Upper lobe of right lung (tissue), 1 donor: Measurements from ENCODE around the gene TRDN. TPM values are rescaled to one million over a fixed set of nuclear protein-coding genes. Genes with fewer than 3 reads are reported as not detected.
"Not testable (repeated sequence)": the region's sequence is repeated elsewhere in the genome, so short reads cannot be mapped to it uniquely, and the experiment has no call there.

Experiments
- ATAC-seq: fragments of 200-7000 bp; cut with Tn5 transposase; one replicate; pipeline ENCODE4 v1.9.1; 2020; ENCODE audit warnings: mild to moderate bottlenecking, moderate library complexity
- DNase-seq: peaks from one replicate; pipeline ENCODE4 v3.0.0-alpha.2; 2020
- H3K27ac ChIP-seq: fragments of 200-600 bp; one replicate; pipeline ENCODE4 v1.8.0; 2022
- H3K27me3 ChIP-seq: fragments of 200-600 bp; one replicate; pipeline ENCODE4 v1.8.0; 2022; ENCODE audit warnings: mild to moderate bottlenecking
- H3K36me3 ChIP-seq: fragments of 200-600 bp; one replicate; pipeline ENCODE4 v1.8.0; 2022
- H3K4me1 ChIP-seq: fragments of 200-600 bp; one replicate; pipeline ENCODE4 v1.8.0; 2022
- H3K4me3 ChIP-seq: fragments of 200-600 bp; one replicate; pipeline ENCODE4 v1.8.0; 2022; ENCODE audit warnings: mild to moderate bottlenecking
- H3K9me3 ChIP-seq: fragments of 200-600 bp; one replicate; pipeline ENCODE4 v1.8.0; 2022
- intact Hi-C: fragments of 100-400 bp; cut with DNase I; formaldehyde crosslinking; loops from one replicate; pipeline ENCODE4 v1.11.0; 2022
- total RNA-seq: library from RNA; stranded (reverse); fragmentation: NEBNext Ultra II Directional; extraction: Animal tissue kit (Norgen Biotek cat#: 25700); gene quantifications from one replicate; pipeline ENCODE4 v1.2.1, GENCODE V29; 2021
- TF ChIP-seq, protein P1 (sequence below): fragments of 200-600 bp; IDR thresholded peaks from one replicate; pipeline ENCODE4 v1.8.0; 2022; ENCODE audit warnings: antibody characterized with exemption
- donor health status: DM: no; HTN: yes; CAD: no; lungs with severe emphysema.

The TRDN gene
- total RNA-seq, 1 donor from 2014 or later: not detected

GRCh38 chr6:123503619-123504018 lies 133.1 kb downstream of the TRDN start:
- TF ChIP-seq, protein P1, sequence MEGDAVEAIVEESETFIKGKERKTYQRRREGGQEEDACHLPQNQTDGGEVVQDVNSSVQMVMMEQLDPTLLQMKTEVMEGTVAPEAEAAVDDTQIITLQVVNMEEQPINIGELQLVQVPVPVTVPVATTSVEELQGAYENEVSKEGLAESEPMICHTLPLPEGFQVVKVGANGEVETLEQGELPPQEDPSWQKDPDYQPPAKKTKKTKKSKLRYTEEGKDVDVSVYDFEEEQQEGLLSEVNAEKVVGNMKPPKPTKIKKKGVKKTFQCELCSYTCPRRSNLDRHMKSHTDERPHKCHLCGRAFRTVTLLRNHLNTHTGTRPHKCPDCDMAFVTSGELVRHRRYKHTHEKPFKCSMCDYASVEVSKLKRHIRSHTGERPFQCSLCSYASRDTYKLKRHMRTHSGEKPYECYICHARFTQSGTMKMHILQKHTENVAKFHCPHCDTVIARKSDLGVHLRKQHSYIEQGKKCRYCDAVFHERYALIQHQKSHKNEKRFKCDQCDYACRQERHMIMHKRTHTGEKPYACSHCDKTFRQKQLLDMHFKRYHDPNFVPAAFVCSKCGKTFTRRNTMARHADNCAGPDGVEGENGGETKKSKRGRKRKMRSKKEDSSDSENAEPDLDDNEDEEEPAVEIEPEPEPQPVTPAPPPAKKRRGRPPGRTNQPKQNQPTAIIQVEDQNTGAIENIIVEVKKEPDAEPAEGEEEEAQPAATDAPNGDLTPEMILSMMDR: no peak
- no peaks in the 10 kb centered on the region for H3K27me3 ChIP-seq
- H3K27ac ChIP-seq: no peak overlapping the region
- H3K36me3 ChIP-seq: no peaks in the 10 kb centered on the region
- ATAC-seq (no peak), DNase-seq (no peak)
- intact Hi-C loops: no loop called here
- H3K9me3 ChIP-seq: no peaks in the 10 kb centered on the region
- no peak overlapping the region for H3K4me3 ChIP-seq
- no peaks in the 10 kb centered on the region for H3K4me1 ChIP-seq

DNA sequence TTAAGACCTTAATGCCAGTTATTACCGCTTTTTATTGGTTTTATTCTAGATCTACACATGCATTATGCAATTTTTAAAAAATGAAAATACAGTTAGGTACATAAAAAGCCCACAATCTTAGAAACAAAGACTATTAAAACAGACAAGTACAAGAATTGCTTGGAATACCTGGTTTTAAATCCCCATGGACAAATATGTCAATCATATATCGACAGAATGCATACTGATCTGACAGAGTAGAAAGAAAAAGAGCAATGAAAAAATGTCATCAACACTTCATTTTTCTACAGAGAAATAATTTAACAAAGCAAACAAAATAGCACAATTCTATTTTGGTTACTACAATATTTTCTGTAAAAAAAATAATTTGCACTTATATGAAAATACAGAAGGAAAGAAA lies 139.7 kb downstream of the TRDN start:
- Histone ChIP-seq H3K4me3 (no peak overlapping the region), H3K27me3 (no peaks in the 10 kb centered on the region), H3K36me3 (no peaks in the 10 kb centered on the region), H3K4me1 (no peaks in the 10 kb centered on the region), H3K27ac (no peak overlapping the region), H3K9me3 (no peaks in the 10 kb centered on the region)
- TF ChIP-seq, protein P1: no peak
- no peak for ATAC-seq
- no peak for DNase-seq
- intact Hi-C loops: no loop called here

DNA sequence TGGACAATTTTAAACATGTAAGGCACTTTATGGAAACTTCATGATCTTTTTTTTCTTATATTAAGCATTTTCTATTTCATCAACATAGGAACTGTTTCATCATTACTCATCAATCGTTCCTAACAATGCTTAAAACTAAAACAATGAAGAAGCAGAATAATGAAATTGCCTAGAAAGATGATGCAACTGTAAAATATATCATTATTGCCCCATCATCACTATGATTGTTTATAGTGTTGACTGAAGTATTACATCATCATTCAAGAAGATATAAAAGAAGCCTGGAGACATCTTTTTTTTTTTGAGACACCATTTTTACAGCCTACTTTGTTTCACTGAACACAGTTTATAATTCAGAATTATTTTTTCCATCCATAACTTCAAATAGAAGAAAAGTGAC lies 147.2 kb downstream of the TRDN start:
- Histone ChIP-seq H3K4me1 (no peaks in the 10 kb centered on the region), H3K27ac (no peak overlapping the region), H3K4me3 (no peak overlapping the region), H3K36me3 (no peaks in the 10 kb centered on the region), H3K27me3 (no peaks in the 10 kb centered on the region), H3K9me3 (no peaks in the 10 kb centered on the region)
- ATAC-seq (no peak), DNase-seq (no peak)
- TF ChIP-seq, protein P1: no peak
- intact Hi-C loops: no loop called here

- TF ChIP-seq, protein P1: no peak
Observed at GRCh38 chr6:123480986-123481385, 155.8 kb downstream of the TRDN start.

GRCh38 chr6:123472025-123472702 lies 164.6 kb downstream of the TRDN start:
- H3K4me3 ChIP-seq, H3K9me3 ChIP-seq, H3K27me3 ChIP-seq, intact Hi-C loops, H3K27ac ChIP-seq, H3K4me1 ChIP-seq, ATAC-seq, H3K36me3 ChIP-seq, DNase-seq: not testable (repeated sequence)

More at GRCh38 chr6:123480986-123481385, 155.8 kb downstream of the TRDN start:
- Histone ChIP-seq H3K27me3 (no peaks in the 10 kb centered on the region), H3K4me3 (no peak overlapping the region), H3K9me3 (no peaks in the 10 kb centered on the region), H3K4me1 (no peaks in the 10 kb centered on the region), H3K36me3 (no peaks in the 10 kb centered on the region), H3K27ac (no peak overlapping the region)
- DNase-seq: no peak
- ATAC-seq: no peak
- intact Hi-C loops: no loop called here

DNA sequence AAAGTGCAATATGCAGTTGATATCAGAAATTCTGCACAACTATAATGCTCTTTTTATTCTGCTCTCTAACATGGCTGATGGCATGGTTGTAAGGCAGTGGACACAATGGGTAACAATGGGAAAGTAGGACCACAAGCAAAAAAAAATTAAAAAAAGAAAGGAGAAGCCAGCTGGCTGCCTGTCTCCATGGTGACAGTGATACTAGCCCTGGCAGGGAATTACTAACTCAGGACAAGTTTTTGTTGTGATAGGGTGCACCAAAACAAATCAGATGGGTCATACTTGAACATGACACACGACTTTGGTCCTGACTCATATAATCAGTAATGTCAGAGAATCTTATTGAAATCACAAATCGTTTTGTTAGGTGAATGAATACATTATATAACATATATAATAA lies 169.4 kb downstream of the TRDN start:
- ATAC-seq: no peak
- Histone ChIP-seq H3K4me1 (no peaks in the 10 kb centered on the region), H3K36me3 (no peaks in the 10 kb centered on the region), H3K9me3 (no peaks in the 10 kb centered on the region), H3K27me3 (no peaks in the 10 kb centered on the region), H3K27ac (no peak overlapping the region), H3K4me3 (no peak overlapping the region)
- DNase-seq: no peak
- intact Hi-C loops: no loop called here
- TF ChIP-seq, protein P1: no peak
